K562 (cell line): ENCODE measurements around the gene PITPNB.

Experiments used
- BHLHE40 ChIP-seq: IDR thresholded peaks from 2 replicates; pipeline ENCODE4 v1.6.1; 2011; ENCODE audit warnings: low read length, improper control_type of control experiment
- POLR2A ChIP-seq: fragments of 450-650 bp; conservative IDR thresholded peaks from 2 replicates; pipeline ENCODE4 v1.6.1; 2016
- ZNF253 ChIP-seq: fragments of 250-450 bp; sonication (Bioruptor Pico); conservative IDR thresholded peaks from 2 replicates; pipeline ENCODE4 v1.6.1; 2021; ENCODE audit warnings: mild to moderate bottlenecking
- ZSCAN29 ChIP-seq: fragments of 450-650 bp; IDR thresholded peaks from 2 replicates; pipeline ENCODE4 v1.6.1; 2017
- TF ChIP-seq, protein P1 (sequence below): conservative IDR thresholded peaks from 2 replicates; pipeline ENCODE4 v1.6.1; 2011; ENCODE audit warnings: low read depth, mild to moderate bottlenecking, low read length; ENCODE audit not compliant: control insufficient read depth

DNA sequence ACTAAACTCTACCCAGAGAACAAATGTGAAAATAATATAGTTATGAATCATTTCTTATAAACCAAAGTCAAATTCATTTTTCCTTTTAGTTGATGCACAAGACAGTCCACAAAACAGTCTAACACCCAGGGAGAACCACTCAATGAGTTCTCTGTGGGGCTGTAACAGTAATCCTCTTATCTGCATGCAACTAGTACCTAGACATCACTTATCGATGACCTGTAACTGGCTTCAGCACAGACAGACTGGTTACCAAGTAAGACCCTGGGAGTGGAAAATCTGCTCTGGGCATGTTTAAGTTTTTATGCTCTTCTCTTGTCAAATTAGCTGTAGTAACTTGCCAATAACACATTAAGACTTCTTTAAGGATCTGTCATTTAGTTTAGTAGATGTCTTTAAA lies 46.6 kb downstream of the PITPNB start:
- TF ChIP-seq BHLHE40 = no peak
- TF ChIP-seq, protein P1, sequence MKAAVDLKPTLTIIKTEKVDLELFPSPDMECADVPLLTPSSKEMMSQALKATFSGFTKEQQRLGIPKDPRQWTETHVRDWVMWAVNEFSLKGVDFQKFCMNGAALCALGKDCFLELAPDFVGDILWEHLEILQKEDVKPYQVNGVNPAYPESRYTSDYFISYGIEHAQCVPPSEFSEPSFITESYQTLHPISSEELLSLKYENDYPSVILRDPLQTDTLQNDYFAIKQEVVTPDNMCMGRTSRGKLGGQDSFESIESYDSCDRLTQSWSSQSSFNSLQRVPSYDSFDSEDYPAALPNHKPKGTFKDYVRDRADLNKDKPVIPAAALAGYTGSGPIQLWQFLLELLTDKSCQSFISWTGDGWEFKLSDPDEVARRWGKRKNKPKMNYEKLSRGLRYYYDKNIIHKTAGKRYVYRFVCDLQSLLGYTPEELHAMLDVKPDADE = no peak
- no peak for TF ChIP-seq ZNF253
- TF ChIP-seq POLR2A = no peak
- no peak for TF ChIP-seq ZSCAN29
